Left hindlimb (tissue), 1 donor: ENCODE results near the gene MRS2.

Experiments used
- DNase-seq: peaks from one replicate; pipeline ENCODE4 v3.0.0-alpha.2; 2018

The MRS2 gene

DNA sequence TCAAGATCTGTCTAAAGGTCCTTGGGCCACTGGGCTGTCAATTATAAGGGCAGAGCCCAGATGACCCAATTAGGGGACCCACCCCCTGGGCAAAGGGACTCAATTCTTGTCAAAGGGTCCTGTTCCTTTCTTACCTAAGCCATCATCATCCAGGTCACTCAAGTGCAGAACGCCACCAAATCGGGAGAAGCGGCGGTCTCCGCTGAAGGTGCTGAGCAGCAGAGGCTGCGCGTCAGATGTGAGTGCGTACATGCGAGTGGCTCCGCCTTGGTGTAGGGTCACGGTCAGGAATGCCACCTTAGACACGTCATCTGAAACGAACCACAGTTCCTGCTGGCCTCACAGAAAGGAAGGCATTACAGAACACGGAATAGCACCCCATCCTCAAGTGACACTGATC, 34.2 kb downstream of the MRS2 start:
- no peak for DNase-seq

DNA sequence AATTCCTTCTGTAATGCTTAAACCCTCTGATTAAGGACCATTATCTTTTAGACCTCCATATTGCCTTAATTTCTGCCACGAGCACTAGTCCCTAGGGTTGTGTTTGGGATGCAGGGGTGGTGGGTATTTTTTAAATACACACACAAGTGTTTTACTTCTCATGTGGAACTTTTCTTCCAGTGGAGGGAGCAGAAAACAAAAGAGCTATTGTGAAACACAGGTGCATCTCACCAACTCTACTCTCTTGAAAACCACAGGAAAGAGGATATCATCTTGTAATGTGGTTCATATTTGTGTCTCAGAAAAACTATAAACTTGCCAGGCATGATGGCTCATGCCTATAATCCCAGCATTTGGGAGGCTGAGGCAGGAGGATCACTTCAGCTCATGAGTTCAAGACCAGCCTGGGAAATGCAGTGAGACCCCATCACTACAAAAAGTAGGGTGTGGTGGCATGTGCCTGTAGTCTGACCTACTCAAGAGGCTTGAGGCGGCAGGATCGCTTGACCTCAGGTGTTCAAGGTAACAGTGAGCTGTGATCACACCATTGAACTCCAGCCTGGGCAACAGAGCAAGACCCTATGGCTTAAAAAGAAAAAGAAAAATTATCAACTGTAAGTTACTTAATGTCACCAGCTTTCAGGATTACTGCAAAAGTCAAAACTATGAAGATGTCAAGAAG, 37.3 kb downstream of the MRS2 start:
- DNase-seq: no peak

DNA sequence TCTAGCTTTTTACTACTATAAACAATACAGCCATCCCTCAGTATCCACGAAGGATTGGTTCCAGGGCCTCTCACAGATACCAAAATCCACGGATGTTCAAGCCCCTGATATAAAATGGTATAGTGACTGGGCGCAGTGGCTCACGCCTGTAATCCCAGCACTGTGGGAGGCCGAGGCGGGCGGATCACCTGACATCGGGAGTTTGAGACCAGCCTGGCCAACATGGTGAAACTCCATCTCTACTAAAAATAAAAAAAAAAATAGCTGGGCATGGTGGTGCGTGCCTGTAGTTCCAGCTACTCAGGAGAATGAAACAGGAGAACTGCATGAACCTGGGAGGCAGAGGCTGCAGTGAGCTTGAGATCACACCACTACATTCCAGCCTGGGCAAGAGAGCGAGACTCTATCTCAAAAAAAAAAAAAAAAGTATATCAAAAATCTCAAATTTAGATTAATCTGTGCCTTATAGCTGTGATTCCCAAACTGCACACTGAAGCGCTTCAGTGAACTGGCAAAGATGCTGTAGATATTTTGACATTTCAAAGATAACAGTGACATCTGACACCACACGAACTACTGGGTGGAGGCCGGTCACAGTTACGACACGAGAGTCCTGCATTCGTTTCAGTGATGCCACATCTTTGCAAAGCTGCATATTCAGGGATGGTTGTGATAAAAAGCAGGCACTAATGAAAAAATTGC, 38.3 kb downstream of the MRS2 start:
- DNase-seq: no peak

DNA sequence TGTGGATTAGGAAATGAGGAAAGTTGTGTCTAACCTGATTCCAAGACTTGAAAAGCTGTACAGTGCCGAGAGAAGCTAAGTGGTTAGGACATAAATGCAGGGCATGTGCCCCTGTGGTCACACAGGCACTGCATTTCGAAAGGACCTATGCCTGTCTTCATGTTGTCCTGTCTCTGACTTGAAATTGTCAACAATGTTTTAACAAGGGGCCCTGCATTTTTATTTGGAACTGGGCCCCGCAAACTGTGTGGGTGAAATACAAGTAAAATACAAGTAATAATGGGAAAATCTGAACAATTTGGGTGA, 38.8 kb downstream of the MRS2 start:
- no peak for DNase-seq

DNA sequence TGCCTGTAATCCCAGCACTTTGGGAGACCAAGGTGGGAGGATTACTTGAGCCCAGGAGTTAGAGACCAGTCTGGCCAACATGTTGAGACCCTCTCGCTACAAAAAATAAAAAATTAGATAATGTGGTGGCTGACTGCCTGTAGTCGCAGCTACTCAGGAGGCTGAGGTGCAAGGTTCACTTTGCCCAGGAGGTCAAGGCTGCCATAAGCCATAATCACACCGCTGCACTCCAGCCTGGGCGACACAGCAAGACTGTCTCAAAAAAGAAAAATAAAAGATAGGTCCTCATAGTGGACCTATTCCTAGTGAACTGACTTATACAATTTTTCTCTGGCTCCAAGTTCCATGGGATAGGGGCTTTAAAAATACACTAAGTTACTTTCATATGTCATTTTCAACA, 41.9 kb downstream of the MRS2 start:
- DNase-seq: no peak

DNA sequence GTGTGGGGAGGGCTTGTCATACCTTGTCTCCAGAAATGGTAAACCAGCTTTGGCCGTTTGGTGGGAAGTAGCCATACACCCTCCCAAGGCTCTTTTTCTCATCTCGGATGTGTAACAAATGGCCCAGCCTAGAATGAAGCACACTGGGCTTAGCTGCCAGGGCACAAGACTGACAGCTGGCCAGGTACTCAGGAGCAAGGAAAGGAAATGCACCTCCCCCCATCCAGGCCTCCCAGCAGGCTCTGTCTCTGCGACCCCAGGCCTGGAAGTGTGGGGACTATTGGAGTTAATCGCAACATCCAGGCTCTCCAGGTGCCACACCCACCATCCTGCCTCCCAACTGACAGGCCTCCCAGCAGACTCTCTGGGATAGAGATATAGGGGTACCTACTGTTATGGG, 43.0 kb downstream of the MRS2 start:
- DNase-seq: no peak

DNA sequence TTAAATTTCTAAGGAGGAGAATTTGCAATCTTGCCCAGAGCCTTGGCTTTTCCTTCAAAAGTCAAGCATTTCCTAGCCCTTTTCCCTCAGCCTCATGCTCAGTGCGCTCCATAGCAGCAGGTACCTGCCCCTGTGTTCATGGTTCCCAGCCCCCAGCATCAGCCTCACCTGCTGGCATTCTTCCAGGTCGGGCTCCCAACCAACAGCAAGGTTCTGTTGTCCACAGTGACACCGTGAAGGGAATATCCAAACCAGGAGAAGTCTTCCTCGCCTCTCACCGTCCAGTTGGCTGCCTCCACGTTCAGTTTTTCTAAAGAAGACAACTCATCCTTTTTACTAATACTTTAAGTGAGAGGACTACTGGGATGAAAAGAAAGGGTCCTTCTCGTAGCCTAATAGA, 43.9 kb downstream of the MRS2 start:
- DNase-seq: no peak

DNA sequence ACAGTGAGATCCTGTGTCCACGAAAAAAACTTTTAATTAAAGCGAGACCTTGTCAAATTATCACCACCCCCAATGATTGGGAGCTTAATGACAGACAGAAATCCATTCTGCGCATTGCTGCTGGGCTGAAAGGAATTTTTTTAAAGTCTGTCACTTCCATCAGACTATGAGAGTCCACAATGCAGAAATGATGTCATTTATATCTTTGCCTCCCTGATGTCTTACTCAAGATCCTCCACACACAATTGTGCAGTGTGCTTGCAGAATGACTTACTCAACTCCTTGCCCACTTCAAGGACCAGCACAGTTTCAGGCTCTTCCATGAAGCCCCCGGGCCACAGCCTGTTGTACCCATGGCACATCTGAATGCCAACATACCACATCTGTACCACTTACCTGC, 45.7 kb downstream of the MRS2 start:
- DNase-seq: no peak

DNA sequence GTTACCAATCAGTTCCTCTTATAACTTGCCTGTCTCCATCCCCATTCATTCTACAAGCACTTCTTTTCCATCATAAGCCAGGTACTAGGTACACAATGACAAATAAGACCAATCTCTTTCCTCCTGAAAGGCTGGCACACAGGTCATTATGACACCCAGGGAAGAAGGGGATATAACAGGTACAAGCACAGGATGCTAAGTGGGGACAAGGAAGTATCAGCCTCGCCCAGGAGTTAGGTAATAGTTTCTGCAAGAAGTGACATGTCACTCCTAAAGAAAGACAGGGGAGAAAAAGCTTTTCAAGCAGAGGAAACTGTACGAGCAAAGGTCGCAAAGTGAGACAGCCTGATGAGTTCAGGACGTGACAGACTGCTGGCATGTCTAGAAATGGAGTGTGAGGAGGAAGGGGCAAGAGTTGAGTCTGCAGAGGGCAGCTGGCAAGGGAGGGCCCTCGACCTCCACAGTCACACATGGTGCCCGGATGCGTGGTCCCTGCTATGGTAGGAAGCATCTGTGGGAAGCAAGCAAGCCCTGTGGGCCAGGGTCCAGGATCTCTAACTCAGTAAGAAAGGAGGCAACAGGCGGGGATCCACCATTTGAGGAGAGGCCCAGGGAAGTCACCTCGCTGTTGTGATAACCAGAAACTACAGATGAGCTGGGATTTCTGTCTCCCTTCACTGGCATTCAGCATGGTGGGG, 46.2 kb downstream of the MRS2 start:
- DNase-seq: no peak

DNA sequence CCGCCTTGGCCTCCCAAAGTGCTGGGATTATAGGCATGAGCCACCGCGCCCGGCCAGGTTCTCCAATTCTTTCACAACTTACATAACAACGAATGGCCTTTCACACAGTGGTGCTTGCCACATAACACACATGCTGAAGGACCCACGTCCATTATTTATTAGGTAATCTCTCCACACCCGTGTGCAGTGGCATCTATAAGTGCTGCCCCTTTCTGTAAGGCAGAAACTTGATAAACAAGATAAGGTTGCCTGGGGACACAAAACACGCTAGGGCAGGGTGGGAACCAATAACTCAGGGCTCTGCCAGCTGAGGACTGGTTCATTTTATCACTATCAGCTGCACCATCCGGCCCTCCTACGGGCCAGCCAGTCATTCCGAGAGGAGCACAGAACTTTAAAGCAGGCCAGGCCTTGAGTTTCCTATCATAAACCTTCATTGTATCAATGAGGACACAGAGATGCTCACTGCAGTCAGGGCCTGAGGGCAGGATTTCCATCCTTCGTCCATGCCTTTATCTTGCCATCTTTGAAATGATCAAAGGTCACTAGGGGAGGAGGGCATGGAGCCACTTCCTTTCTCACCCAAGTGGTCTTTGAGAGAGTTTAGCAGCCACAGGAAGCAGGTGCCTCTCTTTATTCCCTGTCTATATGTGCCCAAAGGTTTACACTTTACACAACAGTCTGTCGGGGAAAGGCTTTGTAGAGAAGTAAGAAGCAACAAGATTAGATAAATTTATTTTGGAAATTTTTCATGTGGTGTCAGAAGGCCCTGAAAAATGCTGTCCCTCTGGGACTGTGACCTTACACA, 49.0 kb downstream of the MRS2 start:
- DNase-seq: no peak

DNA sequence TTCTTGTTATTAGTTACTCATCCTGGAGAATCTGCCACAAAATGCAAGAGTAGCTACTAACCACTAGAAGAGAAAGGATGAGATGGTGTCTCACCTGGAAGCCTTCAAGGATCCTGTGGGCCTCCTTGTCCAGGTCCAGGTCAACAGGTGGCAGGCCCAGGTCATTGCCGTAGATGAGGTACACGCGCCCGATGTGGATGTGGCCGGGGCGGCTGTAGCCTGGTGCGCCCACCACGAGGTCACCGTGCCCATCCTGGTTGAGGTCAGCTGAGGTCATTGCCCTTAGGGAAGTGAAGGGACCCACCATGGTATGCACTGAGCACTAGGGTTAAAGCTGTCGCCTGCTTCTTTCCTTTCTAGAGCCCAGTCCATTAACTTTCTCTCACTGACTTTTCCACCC, 51.2 kb downstream of the MRS2 start:
- DNase-seq: no peak

DNA sequence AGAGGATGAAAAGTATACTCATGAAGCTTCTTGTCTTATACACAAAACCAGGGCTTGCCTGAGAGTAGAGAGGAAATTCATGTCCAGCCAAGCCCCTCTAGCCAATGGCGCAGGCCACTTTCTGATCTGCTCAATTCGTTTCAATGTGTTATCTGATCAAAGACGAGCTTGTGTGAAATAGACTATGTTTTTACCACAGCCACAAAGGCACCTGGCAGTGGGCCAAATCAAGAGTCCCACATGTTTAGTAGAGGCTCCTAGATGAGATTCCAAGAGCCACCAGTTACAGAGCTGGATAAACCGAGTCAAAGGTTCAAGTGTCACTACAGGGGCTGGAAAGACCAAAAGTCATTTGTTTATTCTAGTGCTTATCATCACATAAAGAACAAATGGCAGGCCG, 51.7 kb downstream of the MRS2 start:
- DNase-seq: no peak

DNA sequence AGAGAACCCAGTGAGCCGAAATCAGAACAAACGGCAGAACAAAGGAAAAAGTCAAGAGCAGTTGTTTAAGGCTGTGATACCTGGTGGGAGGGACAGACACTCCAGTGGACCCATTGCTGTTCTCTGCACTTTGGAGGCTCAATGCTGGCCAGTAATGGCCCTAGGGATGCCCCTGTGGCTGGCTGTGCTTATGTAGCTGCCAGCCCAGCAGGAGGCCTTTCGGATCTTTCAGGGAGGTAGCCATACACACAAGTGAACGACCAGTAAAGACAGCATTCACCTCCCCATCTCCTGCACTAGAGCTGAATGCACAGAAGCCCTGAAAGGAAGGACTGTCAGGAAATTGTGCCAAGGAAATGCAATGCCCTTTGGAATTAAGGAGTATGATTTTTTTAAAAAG, 52.3 kb downstream of the MRS2 start:
- DNase-seq: no peak

DNA sequence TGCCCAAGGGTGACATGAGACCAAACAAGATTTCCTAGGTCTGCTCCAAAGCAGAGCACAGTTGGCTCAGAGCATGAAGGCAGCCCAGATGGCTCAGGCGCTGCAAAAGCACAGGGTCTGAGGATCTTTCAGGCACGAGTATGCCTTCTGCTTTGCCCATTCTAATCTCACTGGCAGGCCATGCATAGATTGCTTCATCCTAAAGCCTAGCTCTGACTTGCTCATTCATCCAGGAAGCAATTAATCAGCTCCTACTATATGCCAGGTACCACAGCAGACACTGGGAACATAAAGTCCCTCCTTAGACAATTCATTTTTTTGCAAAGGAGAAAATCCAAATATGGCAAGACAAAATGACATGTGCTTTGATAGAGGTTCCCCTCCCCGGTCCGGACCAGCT, 55.4 kb downstream of the MRS2 start:
- DNase-seq: no peak

DNA sequence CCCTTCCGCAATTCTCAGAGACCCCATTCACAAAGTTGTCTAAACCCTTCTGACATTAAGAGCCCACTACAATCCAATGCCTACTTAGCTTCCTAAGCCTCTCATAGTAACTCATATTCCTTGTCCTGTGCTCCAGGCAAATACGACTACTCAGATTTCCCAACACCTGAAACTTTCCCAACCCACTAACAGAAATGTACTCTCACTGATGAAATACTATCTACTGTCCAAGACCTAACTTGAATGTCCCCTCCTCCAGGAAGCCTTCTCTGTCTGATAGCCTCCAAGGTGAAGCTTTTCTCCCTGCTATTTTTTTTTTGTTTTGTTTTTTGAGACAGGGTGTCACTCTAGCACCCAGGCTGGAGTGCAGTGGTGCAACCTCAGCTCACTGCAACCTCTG, 56.2 kb downstream of the MRS2 start:
- DNase-seq: no peak

DNA sequence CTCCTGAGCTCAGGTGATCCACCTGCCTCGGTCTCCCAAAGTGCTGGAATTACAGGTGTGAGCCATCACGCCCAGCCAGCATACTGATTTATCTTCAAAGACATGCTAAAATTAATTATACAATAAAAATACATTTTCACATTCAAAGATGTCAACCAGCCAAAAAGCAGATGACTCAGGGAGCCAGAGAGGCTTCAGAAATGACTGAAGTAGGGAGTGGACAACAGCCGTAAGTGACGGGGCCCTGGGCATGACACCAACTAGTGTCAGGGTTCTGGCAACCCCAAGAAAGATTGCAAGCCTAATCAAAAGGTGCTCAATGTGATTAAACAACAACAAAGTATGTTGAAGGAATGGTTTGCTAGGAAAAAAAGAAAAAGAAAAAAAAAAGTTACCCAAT, 58.2 kb downstream of the MRS2 start:
- DNase-seq: no peak

DNA sequence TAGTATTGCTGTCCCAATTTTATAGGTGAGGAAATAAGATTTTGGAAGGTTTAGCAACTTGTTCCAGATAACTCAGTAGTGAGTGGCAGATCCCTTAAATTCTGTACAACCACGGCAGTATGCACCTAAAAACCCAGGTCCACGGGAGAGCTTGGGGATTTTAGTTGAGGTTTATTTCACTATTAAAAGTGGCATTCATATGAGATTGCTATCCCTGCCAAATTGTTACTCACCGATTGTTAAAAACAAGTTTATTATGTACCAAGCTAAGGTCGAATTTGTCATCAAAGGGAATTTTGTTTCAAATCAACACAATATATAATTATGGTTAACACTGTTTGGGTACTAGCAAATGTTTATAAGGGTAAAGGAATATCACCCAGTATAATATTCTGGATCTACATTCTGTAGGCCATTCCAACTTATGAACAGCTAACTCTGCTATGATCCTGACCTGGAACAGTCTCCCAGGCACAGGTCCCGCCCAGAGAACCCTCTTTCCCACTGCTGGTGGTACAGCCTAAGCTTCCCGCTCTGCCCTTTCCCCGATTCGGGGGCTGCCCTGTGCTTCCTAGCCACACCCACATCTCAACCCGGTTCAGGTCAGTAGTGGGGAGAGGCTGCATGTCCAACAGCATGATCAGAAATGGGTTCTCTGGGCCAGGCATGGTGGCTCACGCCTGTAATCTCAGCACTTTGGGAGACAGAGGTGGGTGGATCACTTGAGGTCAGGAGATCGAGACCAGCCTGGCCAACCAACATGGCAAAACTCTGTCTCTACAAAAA, 61.7 kb downstream of the MRS2 start:
- no peak for DNase-seq

DNA sequence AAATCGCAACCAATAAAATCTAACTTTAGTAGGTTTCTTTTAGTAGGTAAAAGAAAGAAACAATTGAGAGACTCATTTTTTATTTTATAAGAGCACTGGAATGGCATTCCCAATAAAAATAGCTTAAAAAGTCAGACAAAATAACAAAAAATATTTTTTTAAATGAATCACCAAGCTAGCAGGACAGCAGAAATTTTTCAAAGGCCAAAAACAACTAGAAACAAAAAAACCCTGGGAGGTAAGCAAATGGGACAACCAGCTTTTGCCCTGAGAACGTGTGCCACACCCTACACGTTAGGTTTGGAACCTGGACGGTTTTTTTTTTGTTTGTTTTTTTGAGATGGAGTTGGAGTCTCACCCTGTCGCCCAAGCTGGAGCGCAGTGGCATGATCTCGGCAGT, 67.1 kb downstream of the MRS2 start:
- no peak for DNase-seq

DNA sequence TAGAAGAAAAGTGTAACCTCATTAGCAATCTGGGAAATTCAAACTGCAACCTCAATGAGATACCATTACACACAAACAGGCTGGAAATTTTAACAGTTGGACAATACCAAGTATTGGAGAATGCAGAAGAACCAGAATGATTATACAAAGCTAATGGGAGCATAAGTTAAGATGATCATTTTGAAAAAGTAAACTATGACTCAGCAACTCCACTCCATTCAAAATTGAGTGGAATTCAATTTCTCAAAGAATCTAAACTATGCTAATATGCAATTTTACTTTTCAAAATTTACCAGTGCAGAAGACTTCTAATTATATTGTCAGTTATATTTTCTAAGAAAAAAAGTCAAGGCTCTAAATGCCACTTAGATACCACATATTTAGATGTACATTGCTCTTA, 69.4 kb downstream of the MRS2 start:
- no peak for DNase-seq
